Keratinocyte (primary cell): Measurements from ENCODE around the gene ANKRD28. TPM values are rescaled to one million over a fixed set of nuclear protein-coding genes. Genes with fewer than 3 reads are reported as not detected.

Experiments
- DNase-seq: peaks from one replicate; pipeline ENCODE4 v3.0.0-alpha.2; 2011; ENCODE audit warnings: low read depth, missing footprints, low spot score
- FAIRE-seq: peaks from 2 replicates; lab custom pipeline; 2011; peaks lifted over from hg19 to GRCh38; lab: Jason Lieb, UNC
- H2AFZ ChIP-seq: 2 replicates; pipeline ENCODE4 v1.6.0; 2012; ENCODE audit warnings: low read length, control low read depth, inconsistent platforms; ENCODE audit not compliant: control insufficient read depth
- H3K27ac ChIP-seq: 2 replicates; pipeline ENCODE4 v1.5.1; 2011; ENCODE audit warnings: low read length; ENCODE audit not compliant: control insufficient read depth, insufficient read depth
- H3K27me3 ChIP-seq: 3 replicates; pipeline ENCODE4 v1.6.0; 2011; ENCODE audit warnings: low read length; ENCODE audit not compliant: control insufficient read depth, insufficient read depth; ENCODE audit errors: extremely low read depth
- H3K36me3 ChIP-seq, 2 experiments: 2 replicates in 1 of 2; 3 replicates in 1 of 2; pipeline ENCODE4 v1.5.1; 2011; ENCODE audit warnings: low read length in 2 of 2, mild to moderate bottlenecking in 1 of 2; ENCODE audit not compliant: control insufficient read depth in 2 of 2, insufficient read depth in 2 of 2; ENCODE audit errors: extremely low read depth in 1 of 2
- H3K4me1 ChIP-seq: 3 replicates; pipeline ENCODE4 v1.5.1; 2011; ENCODE audit warnings: low read length; ENCODE audit not compliant: control insufficient read depth, insufficient read depth; ENCODE audit errors: extremely low read depth
- H3K4me2 ChIP-seq: 3 replicates; pipeline ENCODE4 v1.6.0; 2011; ENCODE audit warnings: low read depth, low read length; ENCODE audit not compliant: control insufficient read depth, insufficient read depth; ENCODE audit errors: extremely low read depth
- H3K4me3 ChIP-seq, 3 experiments: fragments of 200-600 bp in 1 of 3; sonication (generic) in 1 of 3; 2 replicates in 2 of 3; 3 replicates in 1 of 3; pipeline ENCODE4 v1.5.1; 2011 to 2016; ENCODE audit warnings: low read length in 3 of 3, mild to moderate bottlenecking in 3 of 3, control low read depth in 2 of 3, inconsistent platforms in 1 of 3, low read depth in 1 of 3, mixed read lengths in 1 of 3, mixed run types in 1 of 3, moderate library complexity in 1 of 3; ENCODE audit not compliant: control insufficient read depth in 2 of 3, insufficient read depth in 2 of 3; ENCODE audit errors: extremely low read depth in 1 of 3
- H3K79me2 ChIP-seq: 2 replicates; pipeline ENCODE4 v1.6.0; 2012; ENCODE audit warnings: low read length; ENCODE audit not compliant: control insufficient read depth, insufficient read depth
- H3K9ac ChIP-seq: 3 replicates; pipeline ENCODE4 v1.6.0; 2011; ENCODE audit warnings: low read length; ENCODE audit not compliant: control insufficient read depth, insufficient read depth; ENCODE audit errors: extremely low read depth
- H3K9me1 ChIP-seq: 3 replicates; pipeline ENCODE4 v1.6.0; 2011; ENCODE audit warnings: low read length; ENCODE audit not compliant: control insufficient read depth, insufficient read depth; ENCODE audit errors: extremely low read depth
- H3K9me3 ChIP-seq: 2 replicates; pipeline ENCODE4 v1.5.1; 2012; ENCODE audit warnings: low read depth, low read length; ENCODE audit not compliant: control insufficient read depth
- H4K20me1 ChIP-seq: 3 replicates; pipeline ENCODE4 v1.6.0; 2011; ENCODE audit warnings: low read length; ENCODE audit not compliant: control insufficient read depth, insufficient read depth; ENCODE audit errors: extremely low read depth
- EZH2 ChIP-seq: IDR thresholded peaks from one replicate; pipeline ENCODE4 v1.6.1; 2012; ENCODE audit warnings: inconsistent platforms, mild to moderate bottlenecking, low read length, moderate library complexity
- dilution Hi-C: fragments of 300-500 bp; cut with MboI; formaldehyde crosslinking; loops from one replicate; pipeline ENCODE4 v1.7.0; 2020; ENCODE audit warnings: low sequenced_read_pairs; ENCODE audit not compliant: extremely low pct_ligation_motif_present
- polyA plus RNA-seq, 5 experiments: library from polyadenylated mRNA; depleted of rRNA in 3 of 5; stranded (reverse) in 3 of 5; stranded (forward) in 1 of 5; unstranded in 1 of 5; fragments of >200 nt; gene quantifications; 1 replicate in 1 of 5; 2 replicates in 3 of 5; 3 replicates in 1 of 5; pipeline versions ENCODE4 v1.2.1 to v1.2.3, GENCODE V29; 2011 to 2012; ENCODE audit warnings: missing spikeins in 2 of 5, low read depth in 1 of 5, low replicate concordance in 1 of 5
- TF ChIP-seq, protein P1 (sequence below), 3 experiments: IDR thresholded peaks in 1 of 3; conservative IDR thresholded peaks in 1 of 3; optimal IDR thresholded peaks in 1 of 3; 2 replicates in 2 of 3; 3 replicates in 1 of 3; pipeline versions ENCODE3 to v1.5.1; 2011; ENCODE audit warnings: low read length in 3 of 3, mild to moderate bottlenecking in 3 of 3, moderate library complexity in 2 of 3, control low read depth in 1 of 3, inconsistent platforms in 1 of 3; ENCODE audit not compliant: insufficient read depth in 2 of 3; ENCODE audit errors: extremely low read depth in 1 of 3

The ANKRD28 gene
- polyA plus RNA-seq, 1 donor (not counting 4 experiments of a cell fraction or from before 2014, with no cell fraction given): 32.7 TPM

DNA sequence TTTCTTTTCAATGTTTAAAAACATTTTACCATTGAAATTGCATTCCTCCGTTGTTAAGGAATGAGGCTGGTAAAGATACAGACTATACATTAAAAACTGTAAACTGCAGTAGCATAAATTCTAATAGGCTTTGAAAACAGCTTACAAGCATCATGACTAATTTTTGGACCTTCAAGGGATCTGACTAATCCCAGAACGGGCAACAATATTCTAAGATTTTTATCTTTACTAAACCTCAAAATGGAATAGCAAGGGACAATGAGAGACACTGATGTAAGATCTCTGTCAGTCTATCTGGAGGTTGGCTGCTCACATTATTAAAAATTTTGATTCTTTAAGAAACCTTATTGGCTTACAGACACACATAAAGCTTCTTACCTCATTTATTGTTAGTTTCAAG lies 121.5 kb downstream of the ANKRD28 start:
- dilution Hi-C loops: no loop called here
- Histone ChIP-seq H3K4me1 (no peaks in the 10 kb centered on the region), H3K4me3 (no peak overlapping the region), H2AFZ (no peak overlapping the region), H3K27me3 (no peaks in the 10 kb centered on the region), H3K36me3 (peaks cover 9 to 16% of the 10 kb centered on the region in 2 experiments), H4K20me1 (no peaks in the 10 kb centered on the region), H3K9me3 (no peaks in the 10 kb centered on the region), H3K9me1 (no peaks in the 10 kb centered on the region), H3K27ac (no peak overlapping the region), H3K9ac (no peak overlapping the region), H3K79me2 (no peaks in the 10 kb centered on the region), H3K4me2 (no peak overlapping the region)
- no peak for TF ChIP-seq EZH2
- TF ChIP-seq, protein P1, sequence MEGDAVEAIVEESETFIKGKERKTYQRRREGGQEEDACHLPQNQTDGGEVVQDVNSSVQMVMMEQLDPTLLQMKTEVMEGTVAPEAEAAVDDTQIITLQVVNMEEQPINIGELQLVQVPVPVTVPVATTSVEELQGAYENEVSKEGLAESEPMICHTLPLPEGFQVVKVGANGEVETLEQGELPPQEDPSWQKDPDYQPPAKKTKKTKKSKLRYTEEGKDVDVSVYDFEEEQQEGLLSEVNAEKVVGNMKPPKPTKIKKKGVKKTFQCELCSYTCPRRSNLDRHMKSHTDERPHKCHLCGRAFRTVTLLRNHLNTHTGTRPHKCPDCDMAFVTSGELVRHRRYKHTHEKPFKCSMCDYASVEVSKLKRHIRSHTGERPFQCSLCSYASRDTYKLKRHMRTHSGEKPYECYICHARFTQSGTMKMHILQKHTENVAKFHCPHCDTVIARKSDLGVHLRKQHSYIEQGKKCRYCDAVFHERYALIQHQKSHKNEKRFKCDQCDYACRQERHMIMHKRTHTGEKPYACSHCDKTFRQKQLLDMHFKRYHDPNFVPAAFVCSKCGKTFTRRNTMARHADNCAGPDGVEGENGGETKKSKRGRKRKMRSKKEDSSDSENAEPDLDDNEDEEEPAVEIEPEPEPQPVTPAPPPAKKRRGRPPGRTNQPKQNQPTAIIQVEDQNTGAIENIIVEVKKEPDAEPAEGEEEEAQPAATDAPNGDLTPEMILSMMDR (optimal IDR thresholded peaks at IDR 0.05 in 1 of 3, IDR thresholded peaks at IDR 0.05 in 1 of 3, conservative IDR thresholded peaks at IDR 0.05 in 1 of 3; ENCODE audit: extremely low read depth in 1 of 3, insufficient read depth in 2 of 3, low read length in 3 of 3): no peak
- FAIRE-seq (no peak), DNase-seq (no peak)

DNA sequence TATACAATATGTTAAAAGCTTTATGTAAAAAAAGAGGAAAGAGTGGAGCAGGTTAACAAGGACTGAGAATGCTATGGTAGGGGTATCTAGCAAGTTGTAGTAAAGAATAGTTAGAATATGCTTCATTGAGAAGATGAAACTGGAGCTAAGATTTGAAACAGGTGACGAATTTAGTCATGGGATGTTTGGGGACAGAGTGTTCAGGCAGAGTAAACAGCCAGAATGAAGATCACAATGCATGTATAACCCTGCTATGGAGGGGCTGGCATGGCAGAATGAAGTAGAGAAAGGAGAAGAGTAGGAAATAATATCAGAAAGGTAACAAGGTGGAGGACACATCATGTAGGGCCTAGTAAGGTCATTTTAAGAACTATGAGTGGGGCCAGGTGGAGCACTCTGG lies 124.2 kb downstream of the ANKRD28 start:
- no peak for DNase-seq
- Histone ChIP-seq H3K4me3 (no peak overlapping the region), H3K36me3 (peaks cover 6 to 26% of the 10 kb centered on the region in 2 experiments), H3K27ac (no peak overlapping the region), H2AFZ (no peak overlapping the region), H4K20me1 (no peaks in the 10 kb centered on the region), H3K79me2 (no peaks in the 10 kb centered on the region), H3K9ac (no peak overlapping the region), H3K9me1 (no peaks in the 10 kb centered on the region), H3K4me2 (no peak overlapping the region), H3K27me3 (no peaks in the 10 kb centered on the region), H3K9me3 (no peaks in the 10 kb centered on the region), H3K4me1 (no peaks in the 10 kb centered on the region)
- dilution Hi-C loops: no loop called here
- TF ChIP-seq, protein P1 (optimal IDR thresholded peaks at IDR 0.05 in 1 of 3, IDR thresholded peaks at IDR 0.05 in 1 of 3, conservative IDR thresholded peaks at IDR 0.05 in 1 of 3; ENCODE audit: extremely low read depth in 1 of 3, insufficient read depth in 2 of 3, low read length in 3 of 3): no peak
- no peak for TF ChIP-seq EZH2
- FAIRE-seq: no peak
